ENCODE data around the gene MAFG.

The MAFG gene

GRCh38 chr17:81941484-81942166, 14.1 kb upstream of the MAFG start:
- DNase-seq (ENCODE audit: extremely low spot score, insufficient read length, low read depth), result no peak
- no peak for FAIRE-seq

- DNase-seq (ENCODE audit: extremely low spot score, insufficient read length, low read depth), result no peak
- no peak for FAIRE-seq
Observed at GRCh38 chr17:81940538-81941483, 13.3 kb upstream of the MAFG start.

GRCh38 chr17:81939881-81940385, 12.4 kb upstream of the MAFG start:
- DNase-seq (ENCODE audit: extremely low spot score, insufficient read length, low read depth), result no peak
- no peak for FAIRE-seq

- DNase-seq (ENCODE audit: extremely low spot score, insufficient read length, low read depth) (no peak), FAIRE-seq (no peak)
Observed at GRCh38 chr17:81939218-81939617, 11.7 kb upstream of the MAFG start.

GRCh38 chr17:81935709-81936084, 8.2 kb upstream of the MAFG start:
- DNase-seq (ENCODE audit: extremely low spot score, insufficient read length, low read depth), result no peak
- no peak for FAIRE-seq

GRCh38 chr17:81934850-81935708, 7.5 kb upstream of the MAFG start:
- FAIRE-seq, result no peak

GRCh38 chr17:81934098-81934757, 6.7 kb upstream of the MAFG start:
- FAIRE-seq, result no peak
- DNase-seq (ENCODE audit: extremely low spot score, insufficient read length, low read depth), result no peak

More at GRCh38 chr17:81934850-81935708, 7.5 kb upstream of the MAFG start:
- no peak for DNase-seq (ENCODE audit: extremely low spot score, insufficient read length, low read depth)

GRCh38 chr17:81933178-81933699, 5.7 kb upstream of the MAFG start:
- DNase-seq (ENCODE audit: extremely low spot score, insufficient read length, low read depth) (no peak), FAIRE-seq (no peak)

- no peak for DNase-seq (ENCODE audit: extremely low spot score, insufficient read length, low read depth)
- FAIRE-seq, result no peak
Observed at GRCh38 chr17:81932333-81932983, 4.9 kb upstream of the MAFG start.

- DNase-seq (ENCODE audit: extremely low spot score, insufficient read length, low read depth), result no peak
- FAIRE-seq, result no peak
Observed at GRCh38 chr17:81931557-81932332, 4.2 kb upstream of the MAFG start.

- no peak for DNase-seq (ENCODE audit: extremely low spot score, insufficient read length, low read depth)
- FAIRE-seq, result no peak
Observed at GRCh38 chr17:81931189-81931556, 3.6 kb upstream of the MAFG start.

- FAIRE-seq (no peak), DNase-seq (ENCODE audit: extremely low spot score, insufficient read length, low read depth) (no peak)
Observed at GRCh38 chr17:81930142-81931125, 2.9 kb upstream of the MAFG start.

GRCh38 chr17:81929253-81930141, 2.0 kb upstream of the MAFG start:
- FAIRE-seq, result no peak
- no peak for DNase-seq (ENCODE audit: extremely low spot score, insufficient read length, low read depth)

- no peak for DNase-seq (ENCODE audit: extremely low spot score, insufficient read length, low read depth)
- FAIRE-seq, result no peak
Observed at GRCh38 chr17:81928544-81929252, 1.2 kb upstream of the MAFG start.

GRCh38 chr17:81927152-81927652, 333 bp downstream of the MAFG start:
- FAIRE-seq (no peak), DNase-seq (ENCODE audit: extremely low spot score, insufficient read length, low read depth) (no peak)

Measured in GM18507 (cell line).